Measurements from ENCODE around the gene UCK2.
A peak's percentile ranks its signal among the peaks of the same experiment; 100 is the strongest.

Gene UCK2

DNA sequence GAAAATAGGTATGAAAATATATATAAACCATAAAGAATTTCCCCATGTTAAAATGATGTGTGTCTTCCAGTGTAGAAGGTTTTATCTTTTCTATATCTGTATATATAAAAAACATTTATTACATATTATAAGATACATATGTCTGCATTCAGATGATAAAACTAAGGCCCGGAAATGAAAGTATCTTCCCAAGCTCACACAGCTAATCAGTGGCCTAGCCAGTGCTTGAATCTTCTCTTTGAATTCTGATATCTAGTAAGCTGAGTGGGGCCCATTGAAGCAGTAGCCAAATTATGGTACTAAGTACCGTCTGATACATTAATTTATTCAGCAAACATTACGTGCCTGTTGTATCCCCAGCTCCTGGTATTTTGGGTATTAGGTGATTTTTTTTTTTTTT lies 28.6 kb downstream of the UCK2 start:
- DNase-seq (ENCODE audit: low read depth) = no peak

DNA sequence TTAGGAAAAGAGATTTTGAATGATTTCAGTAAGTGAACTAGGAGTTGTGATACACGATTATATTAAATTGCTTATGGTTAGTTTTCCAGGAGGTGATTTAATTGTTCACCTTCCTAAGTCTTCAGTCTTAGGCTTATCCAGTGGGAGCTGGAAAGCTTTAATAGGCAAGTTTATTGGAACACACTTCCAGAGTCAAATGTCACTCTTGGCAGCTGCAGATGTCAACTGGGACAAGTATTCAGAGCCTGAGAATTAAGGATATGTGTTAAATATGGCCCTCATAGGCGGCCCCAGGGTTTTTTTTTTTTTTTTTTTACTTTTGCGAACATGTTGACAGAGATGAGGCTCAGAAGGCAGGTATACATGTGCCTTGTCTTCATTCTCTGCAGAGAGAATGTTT lies 29.2 kb downstream of the UCK2 start:
- no peak for DNase-seq (ENCODE audit: low read depth)

DNA sequence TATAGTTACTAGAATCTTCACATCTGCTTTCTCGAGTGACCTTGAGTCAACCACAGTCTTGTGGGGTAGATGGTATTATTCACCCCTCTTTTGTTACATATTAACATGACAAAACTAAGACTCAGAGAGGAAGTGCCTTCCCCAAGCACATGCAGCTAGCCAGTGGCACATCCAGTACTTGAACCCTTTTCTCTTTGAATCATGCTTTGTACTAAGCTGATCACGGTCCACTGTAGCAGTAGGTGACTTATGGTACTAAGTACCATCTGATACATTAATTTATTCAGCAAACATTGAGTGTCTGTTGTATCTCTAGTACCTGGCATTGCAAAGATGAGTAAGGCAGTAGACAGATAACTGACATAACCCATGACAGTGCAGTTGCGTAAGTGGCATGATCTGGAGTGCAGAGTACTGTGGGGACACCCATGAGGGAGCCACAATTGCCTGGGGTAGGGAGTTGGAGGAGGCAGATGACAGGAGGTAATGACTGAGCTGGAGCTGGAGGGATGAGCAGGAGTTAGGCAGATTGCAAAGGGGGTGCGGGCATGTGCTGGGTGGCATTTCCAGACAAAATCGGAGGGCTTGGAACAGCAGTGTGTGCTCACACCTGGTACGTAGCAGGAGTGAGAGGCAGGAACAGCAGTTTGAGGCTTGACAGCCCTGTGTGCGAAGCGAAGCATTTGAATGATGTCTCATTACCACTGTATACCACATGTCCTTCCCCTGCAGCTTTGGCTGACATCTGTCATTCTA lies 29.8 kb downstream of the UCK2 start:
- DNase-seq (ENCODE audit: low read depth) = no peak

DNA sequence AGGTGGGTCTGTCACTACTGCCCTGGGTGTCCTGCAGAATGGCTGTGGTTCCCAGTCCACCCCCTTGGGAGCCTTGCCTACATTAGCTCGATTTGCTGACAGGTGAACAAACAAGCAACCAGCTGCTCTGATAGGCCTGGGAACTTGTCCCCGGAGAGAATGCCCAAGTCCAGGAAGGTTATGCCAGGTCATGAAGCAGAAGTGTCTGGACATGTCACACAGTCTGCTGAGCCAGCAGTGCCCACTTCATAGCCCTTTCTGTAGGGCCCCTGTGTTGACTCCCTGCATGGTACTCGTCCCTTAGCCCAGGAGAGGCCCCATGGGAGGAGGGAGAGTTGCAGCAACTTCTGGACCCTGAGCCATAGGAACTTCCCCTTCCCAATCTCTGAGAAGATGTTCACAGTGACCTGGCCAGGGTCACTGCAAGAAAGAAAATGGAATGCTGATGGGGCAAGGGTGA lies 31.0 kb downstream of the UCK2 start:
- no peak for DNase-seq (ENCODE audit: low read depth)

DNA sequence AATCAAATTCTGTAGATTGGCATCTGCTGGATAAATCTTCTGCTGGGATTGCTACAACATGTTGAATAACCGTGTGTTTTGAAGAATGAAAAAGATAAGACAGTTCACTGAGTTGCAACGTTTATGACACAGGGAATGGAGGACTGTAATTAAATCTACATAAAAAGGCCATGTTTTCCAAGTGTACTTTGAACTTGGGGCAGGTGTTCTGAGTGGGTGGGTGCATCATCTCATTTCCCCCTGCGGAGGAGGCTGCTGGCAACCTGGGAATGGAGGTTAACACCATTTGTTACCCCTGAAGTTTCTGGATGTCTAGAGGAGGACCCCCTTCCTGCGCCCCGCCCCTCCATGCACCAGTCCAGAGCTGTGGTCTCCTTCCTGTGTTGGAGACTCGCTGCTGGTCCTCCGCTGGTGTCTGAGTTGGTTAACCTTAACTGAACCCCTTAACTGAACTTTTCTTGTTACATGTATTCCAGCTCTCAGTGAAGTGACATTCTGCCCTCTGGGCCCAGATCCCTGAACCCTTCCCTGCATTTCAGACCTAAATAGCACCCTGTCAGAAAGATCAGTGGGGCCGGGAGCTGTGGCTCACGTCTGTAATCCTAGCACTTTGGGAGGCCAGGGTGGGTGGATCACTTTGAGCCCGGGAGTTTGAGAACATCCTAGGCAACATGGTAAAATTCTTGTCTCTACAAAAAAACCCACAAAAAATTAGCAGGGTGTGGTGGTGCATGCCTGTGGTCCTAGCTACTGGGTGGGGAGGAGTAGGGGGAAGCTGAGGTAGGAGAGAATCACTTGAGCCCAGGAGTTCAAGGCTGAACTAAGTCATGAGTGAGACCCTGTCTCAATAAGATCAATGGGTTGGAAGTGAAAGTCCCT lies 31.8 kb downstream of the UCK2 start:
- DNase-seq (ENCODE audit: low read depth) = no peak

DNA sequence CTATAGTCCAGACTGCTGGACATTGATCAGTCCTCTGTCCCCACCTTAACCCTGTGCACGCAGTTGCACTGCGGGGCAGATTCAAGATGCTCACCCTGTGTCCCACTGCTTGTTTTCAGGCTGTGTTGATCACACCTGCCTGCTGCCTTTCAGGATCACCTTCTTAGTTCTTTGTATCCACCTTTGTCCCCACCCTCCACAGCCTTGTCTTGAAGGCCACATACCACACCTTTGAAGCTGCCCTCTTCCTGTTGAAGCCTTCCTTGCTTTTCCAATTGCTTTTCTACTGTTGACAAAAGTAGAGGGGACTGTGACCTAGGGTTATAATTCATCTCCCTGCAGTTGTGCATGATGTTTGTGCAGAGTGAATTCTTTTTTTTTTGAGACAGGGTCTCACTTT lies 32.7 kb downstream of the UCK2 start:
- DNase-seq (ENCODE audit: low read depth) = no peak

DNA sequence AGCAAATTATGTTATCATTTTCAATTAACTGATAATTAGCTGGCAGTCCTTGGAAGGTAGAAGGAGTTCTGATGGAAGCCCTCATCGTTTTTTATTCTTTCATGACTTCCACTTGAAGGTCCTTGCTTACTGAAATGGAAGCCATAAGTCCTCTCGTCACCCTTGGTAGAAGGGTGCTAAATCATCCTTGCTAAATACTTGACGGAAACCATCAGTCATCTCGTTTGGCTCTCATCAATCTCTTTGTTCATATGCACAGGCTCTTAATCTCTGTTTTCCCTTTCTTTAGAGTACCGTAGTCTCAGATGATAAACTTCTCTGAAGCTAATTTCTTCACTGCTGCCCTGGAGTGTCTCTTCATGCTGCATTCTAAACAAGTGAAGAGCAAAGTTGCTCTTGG lies 34.5 kb downstream of the UCK2 start:
- no peak for DNase-seq (ENCODE audit: low read depth)

DNA sequence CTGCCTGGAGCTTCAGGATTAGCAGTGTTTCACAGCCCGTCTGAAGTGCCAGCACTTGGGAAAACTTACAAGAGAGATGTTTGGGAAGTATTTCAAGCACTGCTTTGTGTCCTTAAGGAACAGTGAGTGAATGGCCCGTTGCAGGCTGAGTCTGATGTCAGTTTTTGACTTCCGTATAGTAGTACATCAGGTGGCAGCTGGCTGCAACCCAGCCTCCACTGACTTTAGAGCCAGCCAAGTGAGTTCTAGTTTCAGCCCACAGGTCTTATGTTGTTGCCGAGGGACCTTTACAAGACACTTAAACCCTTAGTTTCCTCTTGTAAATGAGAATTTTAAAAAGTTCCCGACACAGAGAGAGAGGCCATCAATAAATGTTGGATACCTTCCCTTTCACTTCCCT lies 35.0 kb downstream of the UCK2 start:
- DNase-seq (ENCODE audit: low read depth) = no peak

DNA sequence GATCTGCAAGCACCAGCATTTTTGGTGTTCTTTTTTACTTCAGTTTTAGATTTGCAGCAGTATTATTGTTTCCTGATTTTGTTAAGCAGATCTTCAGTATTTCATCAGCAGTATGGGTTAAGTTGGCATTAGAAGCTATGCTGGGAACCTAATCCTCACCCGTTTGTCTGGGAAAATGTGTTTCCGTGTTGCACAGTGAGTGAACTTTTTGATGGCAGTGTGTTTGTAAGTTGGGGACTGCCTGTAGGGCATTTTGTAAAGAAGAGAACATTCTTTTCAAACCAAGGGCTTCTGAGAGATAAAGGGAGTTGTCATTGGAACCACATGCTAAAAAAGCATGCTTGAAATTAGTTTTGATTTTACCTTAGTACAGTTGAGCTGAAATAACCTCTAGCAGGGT lies 35.9 kb downstream of the UCK2 start:
- DNase-seq (ENCODE audit: low read depth) = no peak

DNA sequence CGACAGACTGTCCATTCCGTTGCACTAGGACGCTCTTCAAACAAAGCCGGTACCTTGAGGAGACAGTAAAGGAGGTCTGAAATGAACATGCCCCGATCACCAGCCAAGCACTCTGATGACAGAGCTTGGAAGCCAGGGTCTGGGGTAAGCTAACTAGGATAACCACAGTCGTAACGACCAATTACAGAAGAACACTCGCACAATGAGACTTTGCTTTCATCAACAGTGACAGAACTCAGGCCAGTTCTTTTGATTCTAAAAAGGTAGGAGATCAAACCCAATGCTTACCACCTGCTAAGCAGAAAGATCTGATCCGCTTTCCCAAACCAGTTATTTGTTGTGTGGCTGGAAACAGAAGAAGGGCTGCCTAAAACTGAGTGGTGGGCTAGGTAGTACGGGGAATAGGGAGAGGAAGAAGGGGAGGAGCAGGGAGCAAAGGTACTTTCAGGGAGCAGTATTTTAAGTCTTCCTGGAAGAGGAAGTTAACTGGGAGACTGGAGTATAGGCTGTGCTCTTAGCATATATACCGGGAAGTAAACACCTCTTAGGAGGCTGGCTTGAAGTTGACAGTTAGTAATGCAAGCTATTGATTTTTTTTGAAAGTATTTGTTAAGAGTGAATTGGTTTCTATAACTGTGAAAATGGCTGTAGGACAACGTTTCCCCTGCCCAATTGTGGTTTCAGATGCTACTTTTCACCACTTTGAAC lies 38.4 kb downstream of the UCK2 start:
- DNase-seq (ENCODE audit: low read depth) = no peak

DNA sequence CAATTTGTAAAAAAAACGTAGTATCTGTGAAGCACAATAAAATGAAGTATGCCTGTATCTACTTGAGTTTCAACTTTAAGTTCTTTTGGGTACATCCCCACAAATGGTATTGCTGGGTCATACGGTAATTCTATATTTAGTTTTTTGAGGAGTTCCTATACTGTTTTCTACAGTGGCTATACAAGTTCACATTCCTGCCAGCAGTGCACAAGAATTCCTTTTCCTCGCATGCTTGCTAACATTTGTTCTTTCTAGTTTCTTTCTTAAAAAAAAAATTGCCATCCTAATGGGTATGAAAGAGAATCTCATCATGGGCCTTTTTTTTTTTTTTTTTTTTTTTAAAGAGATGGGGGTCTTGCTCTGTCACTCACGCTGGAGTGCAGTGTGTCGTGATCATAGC lies 41.9 kb downstream of the UCK2 start:
- no peak for DNase-seq (ENCODE audit: low read depth)

DNA sequence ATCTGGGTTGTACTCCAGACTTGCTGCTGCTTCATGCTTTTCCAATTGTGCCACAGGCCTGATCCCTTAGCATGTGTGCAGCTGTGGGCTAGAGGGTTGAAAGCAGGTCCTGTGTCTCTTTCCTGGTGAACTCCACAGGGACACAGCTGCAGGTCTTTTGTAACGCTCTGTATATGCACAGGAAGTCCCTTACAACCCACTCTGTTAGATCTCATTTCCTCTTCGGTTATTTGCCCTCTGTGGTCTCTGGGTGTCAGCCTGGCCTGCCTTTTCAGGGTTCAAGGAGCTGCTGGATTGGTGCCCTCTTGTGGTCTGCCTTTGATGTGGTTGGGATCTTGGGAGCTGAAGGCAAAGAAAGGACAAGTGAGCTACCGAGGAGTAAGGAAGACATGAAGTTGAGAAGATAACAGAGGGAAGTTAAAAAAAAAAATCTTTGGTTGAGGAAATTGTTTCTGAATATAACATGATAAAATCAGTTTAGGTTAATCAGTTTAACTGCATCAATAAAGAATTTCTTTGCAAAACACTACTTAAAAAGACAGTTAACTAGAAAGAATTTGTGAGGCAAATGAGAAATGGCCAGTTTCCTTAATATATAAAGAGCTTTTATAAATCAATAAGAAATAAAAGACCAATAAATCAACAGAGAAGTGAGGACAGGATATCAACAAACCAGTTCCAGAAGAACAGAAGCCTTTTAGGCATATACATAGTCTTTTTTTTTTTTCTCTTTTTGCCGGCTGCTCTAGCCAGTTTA lies 44.1 kb downstream of the UCK2 start:
- peak; percentile 45 for DNase-seq (ENCODE audit: low read depth)

DNA sequence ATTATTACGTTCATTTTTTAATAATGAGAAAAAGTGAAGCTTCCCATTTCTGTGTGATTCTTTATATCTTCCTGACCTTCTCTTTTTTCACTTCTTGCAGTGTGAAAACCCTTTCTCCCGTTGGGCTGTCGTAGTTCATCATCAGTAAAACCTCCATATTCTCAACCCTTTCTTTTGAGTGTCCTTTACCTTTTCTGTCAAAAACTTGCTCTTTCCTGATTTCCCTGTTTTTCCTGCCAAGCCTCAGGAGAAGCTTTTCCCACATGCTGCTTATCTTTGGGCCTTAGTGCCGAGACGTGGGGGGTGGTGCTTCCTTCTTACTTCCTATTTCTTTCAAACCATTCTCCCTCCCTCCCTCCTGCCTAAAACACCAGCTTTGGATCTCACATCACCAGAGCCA lies 46.1 kb downstream of the UCK2 start:
- no peak for DNase-seq (ENCODE audit: low read depth)

DNA sequence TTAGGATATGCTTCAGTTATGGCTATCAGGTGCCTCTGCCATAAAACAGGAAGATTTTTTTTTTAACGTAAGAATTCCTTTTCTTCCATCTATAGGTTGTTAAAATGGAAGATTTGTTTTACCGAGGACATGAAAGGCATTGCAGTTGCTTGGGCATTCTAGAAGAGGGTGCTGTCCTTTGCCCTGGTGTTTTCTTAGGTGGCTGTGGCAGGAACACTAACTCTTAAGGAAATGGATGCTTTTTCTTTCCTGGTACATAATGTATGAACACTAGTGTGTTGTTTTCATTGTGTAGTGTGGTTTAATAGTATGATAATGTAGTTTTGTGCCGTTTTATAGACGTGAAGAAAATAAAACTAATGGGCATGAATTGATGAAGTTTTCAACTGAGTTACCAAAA lies 47.2 kb downstream of the UCK2 start:
- DNase-seq (ENCODE audit: low read depth) = no peak

DNA sequence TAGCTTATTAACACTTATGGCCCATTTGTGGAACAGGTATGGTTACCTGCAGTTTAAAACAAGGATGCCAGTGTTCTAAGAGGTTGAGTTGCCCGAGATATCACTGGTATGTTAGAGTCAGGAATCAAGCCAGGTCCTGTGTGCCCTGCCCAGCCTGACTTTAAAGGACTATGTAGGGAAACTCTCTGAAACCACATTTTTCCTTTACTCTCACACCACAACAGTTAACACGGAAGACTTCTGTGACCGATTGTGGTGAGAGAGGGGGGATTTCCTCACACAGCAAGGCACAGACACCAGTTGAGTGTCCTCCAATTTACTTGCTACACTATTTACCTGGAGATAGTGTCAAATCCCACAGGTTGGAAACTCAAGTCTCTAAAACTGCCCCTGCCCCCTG lies 47.8 kb downstream of the UCK2 start:
- no peak for DNase-seq (ENCODE audit: low read depth)

DNA sequence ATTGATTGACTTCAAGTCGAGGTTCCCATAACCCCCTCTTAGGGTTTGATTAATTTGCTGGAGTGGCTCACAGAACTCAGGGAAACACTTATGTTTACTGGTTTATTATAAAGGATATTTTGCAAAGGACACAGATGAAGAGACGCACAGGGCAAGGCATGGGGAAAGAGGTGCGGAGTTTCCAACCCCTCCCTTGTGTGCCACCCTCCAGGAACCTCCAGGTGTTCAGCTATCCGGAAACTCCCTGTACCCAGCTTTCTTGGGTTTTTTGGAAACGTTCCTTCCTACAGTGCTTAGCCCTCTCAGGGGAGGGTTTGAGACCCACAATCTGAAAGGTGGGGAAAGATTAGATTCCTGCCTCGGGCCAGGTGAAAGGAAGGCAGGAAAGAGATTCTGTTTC lies 48.2 kb downstream of the UCK2 start:
- DNase-seq (ENCODE audit: low read depth) = no peak

DNA sequence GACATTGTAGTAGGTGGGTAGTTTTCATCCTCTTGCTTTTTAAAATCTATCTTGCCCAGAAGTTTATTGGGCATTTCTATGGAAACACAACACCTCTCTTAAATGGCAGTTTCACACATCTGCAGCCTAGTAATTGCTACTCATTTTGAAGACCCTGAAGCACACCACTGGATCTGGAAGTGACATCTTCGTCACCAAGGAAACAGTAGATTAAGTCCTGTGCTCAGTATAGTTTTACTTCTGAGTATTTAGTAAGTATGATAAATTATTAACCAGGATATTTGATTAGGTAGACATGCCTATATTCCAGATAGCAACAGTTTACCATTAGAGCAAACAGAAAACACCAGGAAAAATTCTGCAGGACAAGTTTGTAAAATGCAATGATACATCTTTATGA lies 48.7 kb downstream of the UCK2 start:
- no peak for DNase-seq (ENCODE audit: low read depth)

DNA sequence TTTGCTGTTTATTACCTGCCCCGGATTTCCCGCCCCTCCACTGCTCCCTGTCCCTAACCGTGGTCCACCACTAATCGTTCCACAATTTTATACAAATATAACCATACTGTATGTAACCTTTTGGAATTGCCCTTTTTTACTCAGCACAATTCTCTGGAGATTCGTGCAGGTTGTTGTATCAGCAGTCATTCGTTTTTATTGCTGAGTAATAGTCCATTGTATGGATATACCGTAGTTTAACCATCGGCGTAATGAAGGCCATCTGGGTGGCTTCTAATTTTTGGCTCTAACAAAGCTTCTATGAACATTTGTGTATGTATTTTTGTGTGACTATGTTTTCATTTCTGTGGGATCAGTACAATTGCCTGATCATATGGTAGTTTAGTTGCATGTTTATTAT lies 50.0 kb downstream of the UCK2 start:
- no peak for DNase-seq (ENCODE audit: low read depth)

DNA sequence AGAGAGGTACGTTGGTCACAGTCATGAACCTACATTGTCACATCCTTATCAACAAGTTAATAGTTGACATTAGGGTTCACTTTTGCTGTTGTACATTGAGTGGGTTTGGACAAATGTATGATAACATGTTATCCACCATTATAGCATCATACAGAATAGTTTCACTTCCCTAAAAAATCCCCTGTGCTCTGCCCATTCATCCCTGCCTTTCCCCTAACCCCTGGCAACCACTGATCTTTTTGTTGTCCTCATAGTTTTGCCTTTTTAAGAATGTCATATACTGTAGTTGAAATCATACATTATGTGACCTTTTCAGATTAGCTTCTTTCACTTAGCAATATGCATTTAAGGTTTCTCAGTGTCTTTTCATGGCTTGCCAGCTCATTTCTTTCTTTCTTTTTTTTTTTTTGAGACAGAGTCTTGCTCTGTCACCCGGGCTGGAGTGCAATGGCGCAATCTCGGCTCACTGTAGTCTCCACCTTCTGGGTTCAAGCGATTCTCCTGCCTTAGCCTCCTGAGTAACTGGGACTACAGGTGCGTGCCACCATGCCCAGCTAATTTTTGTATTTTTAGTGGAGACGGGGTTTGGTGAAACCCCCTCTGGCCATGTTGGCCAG lies 50.6 kb downstream of the UCK2 start:
- no peak for DNase-seq (ENCODE audit: low read depth)

DNA sequence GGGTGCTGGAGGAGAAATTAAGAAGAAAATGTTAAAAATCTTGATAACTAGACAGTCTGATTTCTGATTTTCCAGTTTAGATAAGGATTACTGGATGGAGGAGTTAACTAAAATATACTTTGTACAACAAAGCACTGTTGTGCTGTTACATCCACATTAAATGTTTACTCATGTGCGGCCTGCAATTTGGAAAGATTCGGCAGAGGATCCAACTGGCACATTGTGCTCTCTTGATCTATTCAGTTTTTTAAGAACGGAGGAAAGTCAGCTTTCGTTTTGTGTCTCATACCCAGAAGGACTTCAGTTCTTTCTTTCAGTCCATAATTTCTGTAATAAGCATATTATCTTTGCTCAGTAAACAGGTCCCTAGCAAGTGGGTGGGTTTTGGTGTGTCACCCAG lies 52.5 kb downstream of the UCK2 start:
- DNase-seq (ENCODE audit: low read depth) = no peak

DNA sequence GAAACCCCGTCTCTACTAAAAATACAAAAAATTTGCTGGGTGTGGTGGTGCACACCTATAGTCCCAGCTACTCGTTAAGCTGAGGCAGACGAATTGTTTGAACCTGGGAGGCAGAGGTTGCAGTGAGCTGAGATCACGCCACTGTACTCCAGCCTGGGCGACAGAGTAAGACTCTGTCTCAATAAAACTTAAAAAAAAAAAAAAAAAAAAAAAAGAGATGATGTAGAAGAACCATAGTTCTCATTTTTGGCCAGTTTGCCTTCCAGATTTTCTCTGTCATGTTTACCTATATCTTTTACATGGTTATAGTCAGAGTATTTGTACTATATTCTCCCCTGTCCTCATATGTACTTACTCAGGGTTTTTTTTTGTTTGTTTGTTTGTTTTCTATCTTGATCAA lies 53.6 kb downstream of the UCK2 start:
- DNase-seq (ENCODE audit: low read depth) = no peak

Measured in activated T-cell treated with anti-CD3 and anti-CD28 coated beads for 48 hours (primary cell).